ENCODE results near the gene MYH14. TPM values are rescaled to one million over a fixed set of nuclear protein-coding genes. Genes with fewer than 3 reads are reported as not detected.

The MYH14 gene
- total and polyA plus RNA-seq, 7 donors: 55.4 to 298 (median 164) TPM

- ATAC-seq (peak in 2 of 4 donors; percentile 22 to 23), DNase-seq (no peak)
- no peaks in the 10 kb centered on the region for H3K4me1 ChIP-seq
- 47 to 56% (median 48%) methylated on average over 16 to 20 of the region's 20 CpGs for WGBS, 3 donors
- H3K27ac ChIP-seq: no peak overlapping the region
- intact Hi-C loops (cut with DNase I): no loop called here
- no peaks in the 10 kb centered on the region for H3K27me3 ChIP-seq (ENCODE audit: insufficient read depth in 3 of 3, low read length in 2 of 3)
- H3K9me3 ChIP-seq: no peaks in the 10 kb centered on the region
- peaks cover 0 to 88% of the 10 kb centered on the region in 2 donors for H3K36me3 ChIP-seq (ENCODE audit: insufficient read depth in 1 of 2, low read depth in 1 of 2)
- no peak overlapping the region for H3K4me3 ChIP-seq
- TF ChIP-seq, protein P1, sequence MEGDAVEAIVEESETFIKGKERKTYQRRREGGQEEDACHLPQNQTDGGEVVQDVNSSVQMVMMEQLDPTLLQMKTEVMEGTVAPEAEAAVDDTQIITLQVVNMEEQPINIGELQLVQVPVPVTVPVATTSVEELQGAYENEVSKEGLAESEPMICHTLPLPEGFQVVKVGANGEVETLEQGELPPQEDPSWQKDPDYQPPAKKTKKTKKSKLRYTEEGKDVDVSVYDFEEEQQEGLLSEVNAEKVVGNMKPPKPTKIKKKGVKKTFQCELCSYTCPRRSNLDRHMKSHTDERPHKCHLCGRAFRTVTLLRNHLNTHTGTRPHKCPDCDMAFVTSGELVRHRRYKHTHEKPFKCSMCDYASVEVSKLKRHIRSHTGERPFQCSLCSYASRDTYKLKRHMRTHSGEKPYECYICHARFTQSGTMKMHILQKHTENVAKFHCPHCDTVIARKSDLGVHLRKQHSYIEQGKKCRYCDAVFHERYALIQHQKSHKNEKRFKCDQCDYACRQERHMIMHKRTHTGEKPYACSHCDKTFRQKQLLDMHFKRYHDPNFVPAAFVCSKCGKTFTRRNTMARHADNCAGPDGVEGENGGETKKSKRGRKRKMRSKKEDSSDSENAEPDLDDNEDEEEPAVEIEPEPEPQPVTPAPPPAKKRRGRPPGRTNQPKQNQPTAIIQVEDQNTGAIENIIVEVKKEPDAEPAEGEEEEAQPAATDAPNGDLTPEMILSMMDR (IDR thresholded peaks at IDR 0.05): no peak
Observed at GRCh38 chr19:50266896-50267295, 63.5 kb downstream of the MYH14 start.

DNA sequence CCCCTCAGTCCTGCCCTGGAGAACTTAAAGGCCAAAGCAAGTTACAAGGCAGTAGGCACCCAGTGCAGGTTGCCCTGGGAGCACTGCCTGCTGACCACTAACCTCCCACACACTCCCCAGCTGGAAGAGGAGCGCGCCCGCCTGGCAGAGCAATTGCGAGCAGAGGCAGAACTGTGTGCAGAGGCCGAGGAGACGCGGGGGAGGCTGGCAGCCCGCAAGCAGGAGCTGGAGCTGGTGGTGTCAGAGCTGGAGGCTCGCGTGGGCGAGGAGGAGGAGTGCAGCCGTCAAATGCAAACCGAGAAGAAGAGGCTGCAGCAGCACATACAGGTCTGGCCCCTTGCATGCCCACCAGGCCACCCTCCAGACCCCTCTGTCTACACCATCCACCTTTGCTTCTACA, 64.6 kb downstream of the MYH14 start:
- Histone ChIP-seq H3K27ac (no peak overlapping the region), H3K9me3 (no peaks in the 10 kb centered on the region), H3K4me3 (no peak overlapping the region), H3K36me3 (ENCODE audit: insufficient read depth in 1 of 2, low read depth in 1 of 2) (peaks cover 0 to 88% of the 10 kb centered on the region in 2 donors), H3K4me1 (no peaks in the 10 kb centered on the region), H3K27me3 (ENCODE audit: insufficient read depth in 3 of 3, low read length in 2 of 3) (no peaks in the 10 kb centered on the region)
- intact Hi-C loops (cut with DNase I): no loop called here
- WGBS, 3 donors: 85 to 88% (median 86%) methylated on average over 13 of the region's 13 CpGs
- TF ChIP-seq, protein P1 (IDR thresholded peaks at IDR 0.05): no peak
- ATAC-seq (no peak), DNase-seq (no peak)

GRCh38 chr19:50268501-50268900, 65.1 kb downstream of the MYH14 start:
- WGBS, 3 donors: 95 to 99% (median 97%) methylated on average over 5 of the region's 5 CpGs
- intact Hi-C loops (cut with DNase I): no loop called here
- H3K36me3 ChIP-seq (ENCODE audit: insufficient read depth in 1 of 2, low read depth in 1 of 2): peaks cover 0 to 87% of the 10 kb centered on the region in 2 donors

GRCh38 chr19:50269653-50270052, 66.2 kb downstream of the MYH14 start:
- ATAC-seq (no peak), DNase-seq (no peak)
- peaks cover 0 to 87% of the 10 kb centered on the region in 2 donors for H3K36me3 ChIP-seq (ENCODE audit: insufficient read depth in 1 of 2, low read depth in 1 of 2)
- WGBS, 3 donors: 66 to 71% (median 66%) methylated on average over 2 of the region's 2 CpGs
- no peaks in the 10 kb centered on the region for H3K27me3 ChIP-seq (ENCODE audit: insufficient read depth in 3 of 3, low read length in 2 of 3)
- no peak overlapping the region for H3K27ac ChIP-seq
- TF ChIP-seq, protein P1 (IDR thresholded peaks at IDR 0.05): no peak
- H3K9me3 ChIP-seq: no peaks in the 10 kb centered on the region
- intact Hi-C loops (cut with DNase I): no loop called here
- no peaks in the 10 kb centered on the region for H3K4me1 ChIP-seq
- no peak overlapping the region for H3K4me3 ChIP-seq

More at GRCh38 chr19:50268501-50268900, 65.1 kb downstream of the MYH14 start:
- Histone ChIP-seq H3K27me3 (ENCODE audit: insufficient read depth in 3 of 3, low read length in 2 of 3) (no peaks in the 10 kb centered on the region), H3K4me1 (no peaks in the 10 kb centered on the region), H3K4me3 (no peak overlapping the region), H3K9me3 (no peaks in the 10 kb centered on the region), H3K27ac (no peak overlapping the region)
- TF ChIP-seq, protein P1 (IDR thresholded peaks at IDR 0.05): no peak
- DNase-seq: no peak
- no peak for ATAC-seq

GRCh38 chr19:50272263-50272897, 69.0 kb downstream of the MYH14 start:
- H3K9me3 ChIP-seq: no peaks in the 10 kb centered on the region
- WGBS, 3 donors: 81 to 85% (median 83%) methylated on average over 14 of the region's 14 CpGs
- H3K4me3 ChIP-seq: no peak overlapping the region
- DNase-seq (no peak), ATAC-seq (peak in 1 of 4 donors; percentile 18)
- H3K36me3 ChIP-seq (ENCODE audit: insufficient read depth in 1 of 2, low read depth in 1 of 2): peaks cover 0 to 97% of the 10 kb centered on the region in 2 donors
- H3K27me3 ChIP-seq (ENCODE audit: insufficient read depth in 3 of 3, low read length in 2 of 3): no peaks in the 10 kb centered on the region
- H3K27ac ChIP-seq: no peak overlapping the region
- intact Hi-C loops (cut with DNase I): no loop called here
- H3K4me1 ChIP-seq: no peaks in the 10 kb centered on the region
- TF ChIP-seq, protein P1 (IDR thresholded peaks at IDR 0.05): no peak
